ENCODE measurements around the gene TLNRD1.
A peak's percentile ranks its signal among the peaks of the same experiment; 100 is the strongest.

Gene TLNRD1

DNA sequence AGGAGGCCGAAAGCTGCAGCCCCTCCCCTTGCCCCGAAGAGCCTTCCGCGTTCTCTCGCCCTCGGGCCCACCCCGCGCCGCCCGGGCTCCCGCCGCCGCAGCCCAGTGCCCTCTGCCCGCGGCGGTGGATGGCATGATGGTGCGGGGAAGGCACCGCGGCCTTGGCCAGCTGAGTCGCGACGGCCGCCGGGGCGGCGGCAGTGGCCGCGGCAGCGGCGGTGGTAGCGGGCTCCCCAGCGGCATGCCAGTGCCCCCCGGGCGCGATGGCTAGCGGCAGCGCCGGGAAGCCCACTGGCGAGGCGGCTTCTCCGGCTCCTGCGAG is 1.2 kb downstream of the TLNRD1 start:
- no peak for DNase-seq (ENCODE audit: low spot score)

DNA sequence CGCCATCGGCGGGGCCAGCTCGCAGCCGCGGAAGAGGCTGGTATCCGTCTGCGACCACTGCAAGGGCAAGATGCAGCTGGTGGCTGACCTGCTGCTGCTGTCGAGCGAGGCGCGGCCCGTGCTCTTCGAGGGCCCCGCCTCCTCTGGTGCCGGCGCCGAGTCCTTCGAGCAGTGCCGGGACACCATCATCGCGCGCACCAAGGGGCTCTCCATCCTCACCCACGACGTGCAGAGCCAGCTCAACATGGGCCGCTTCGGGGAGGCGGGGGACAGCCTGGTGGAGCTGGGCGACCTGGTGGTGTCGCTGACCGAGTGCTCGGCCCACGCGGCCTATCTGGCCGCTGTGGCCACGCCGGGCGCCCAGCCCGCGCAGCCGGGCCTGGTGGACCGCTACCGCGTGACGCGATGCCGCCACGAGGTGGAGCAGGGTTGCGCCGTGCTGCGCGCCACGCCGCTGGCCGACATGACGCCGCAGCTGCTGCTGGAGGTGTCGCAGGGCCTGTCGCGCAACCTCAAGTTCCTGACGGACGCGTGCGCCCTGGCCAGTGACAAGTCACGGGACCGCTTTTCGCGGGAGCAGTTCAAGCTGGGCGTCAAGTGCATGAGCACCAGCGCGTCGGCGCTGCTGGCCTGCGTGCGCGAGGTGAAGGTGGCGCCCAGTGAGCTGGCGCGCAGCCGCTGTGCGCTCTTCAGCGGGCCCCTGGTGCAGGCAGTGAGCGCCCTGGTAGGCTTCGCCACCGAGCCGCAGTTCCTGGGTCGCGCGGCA is 1.8 kb downstream of the TLNRD1 start:
- DNase-seq (ENCODE audit: low spot score) = peak; percentile 15

DNA sequence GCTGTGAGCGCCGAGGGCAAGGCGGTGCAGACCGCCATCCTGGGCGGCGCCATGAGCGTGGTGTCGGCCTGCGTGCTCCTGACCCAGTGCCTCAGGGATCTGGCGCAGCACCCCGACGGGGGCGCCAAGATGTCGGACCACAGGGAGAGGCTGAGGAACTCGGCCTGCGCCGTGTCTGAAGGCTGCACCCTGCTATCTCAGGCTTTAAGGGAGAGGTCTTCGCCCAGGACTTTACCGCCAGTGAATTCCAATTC is 2.3 kb downstream of the TLNRD1 start:
- no peak for DNase-seq (ENCODE audit: low spot score)

- DNase-seq (ENCODE audit: low spot score) = peak; percentile 27
These were observed 5.4 kb downstream of the TLNRD1 start for GRCh38 chr15:81006124-81006523.

GRCh38 chr15:81007428-81008064 is 6.8 kb downstream of the TLNRD1 start:
- peak; percentile 33 for DNase-seq (ENCODE audit: low spot score)

- DNase-seq (ENCODE audit: low spot score) = peak; percentile 36
These were observed 7.6 kb downstream of the TLNRD1 start for GRCh38 chr15:81008312-81008711.

- peak; percentile 74 for DNase-seq (ENCODE audit: low spot score)
These were observed 9.4 kb downstream of the TLNRD1 start for GRCh38 chr15:81010086-81010485.

GRCh38 chr15:81011593-81011992 is 10.9 kb downstream of the TLNRD1 start:
- DNase-seq (ENCODE audit: low spot score) = no peak

GRCh38 chr15:81012588-81012987 is 11.9 kb downstream of the TLNRD1 start:
- DNase-seq (ENCODE audit: low spot score) = peak; percentile 22

- DNase-seq (ENCODE audit: low spot score) = peak; percentile 61
These were observed 12.7 kb downstream of the TLNRD1 start for GRCh38 chr15:81013396-81013929.

DNA sequence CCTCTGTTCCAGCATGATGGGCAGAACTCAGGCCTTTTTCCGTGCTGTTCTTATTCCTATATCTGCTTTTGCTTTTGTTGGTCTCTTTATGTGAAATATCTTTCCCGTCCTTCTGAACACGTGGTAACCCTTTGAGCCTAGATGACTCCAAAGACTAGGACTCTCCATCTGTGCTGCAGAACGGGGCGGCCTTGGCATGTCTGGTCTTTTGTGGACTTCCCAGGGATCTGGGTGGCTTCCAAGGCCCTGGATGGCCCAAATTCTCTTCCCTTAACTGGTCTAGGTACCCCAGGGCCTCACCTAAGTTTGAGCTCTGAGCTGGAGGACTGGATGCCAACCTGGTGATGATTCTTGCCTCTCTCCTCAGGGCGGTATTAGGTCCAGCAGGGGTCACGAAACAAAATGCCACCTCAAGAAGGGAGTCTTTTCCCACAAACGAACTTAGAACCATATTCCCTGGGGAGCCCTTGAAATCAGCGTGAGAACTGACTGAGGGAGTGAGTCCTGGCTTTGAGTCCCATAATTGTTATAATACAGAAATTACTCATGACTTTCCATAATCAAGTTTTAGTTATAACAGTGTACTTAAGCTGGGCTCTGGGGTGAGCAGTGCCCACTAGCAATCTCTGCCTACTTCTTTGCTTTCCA is 13.8 kb downstream of the TLNRD1 start:
- peak; percentile 77 for DNase-seq (ENCODE audit: low spot score)

- DNase-seq (ENCODE audit: low spot score) = peak; percentile 84
These were observed 15.1 kb downstream of the TLNRD1 start for GRCh38 chr15:81015621-81016488.

DNA sequence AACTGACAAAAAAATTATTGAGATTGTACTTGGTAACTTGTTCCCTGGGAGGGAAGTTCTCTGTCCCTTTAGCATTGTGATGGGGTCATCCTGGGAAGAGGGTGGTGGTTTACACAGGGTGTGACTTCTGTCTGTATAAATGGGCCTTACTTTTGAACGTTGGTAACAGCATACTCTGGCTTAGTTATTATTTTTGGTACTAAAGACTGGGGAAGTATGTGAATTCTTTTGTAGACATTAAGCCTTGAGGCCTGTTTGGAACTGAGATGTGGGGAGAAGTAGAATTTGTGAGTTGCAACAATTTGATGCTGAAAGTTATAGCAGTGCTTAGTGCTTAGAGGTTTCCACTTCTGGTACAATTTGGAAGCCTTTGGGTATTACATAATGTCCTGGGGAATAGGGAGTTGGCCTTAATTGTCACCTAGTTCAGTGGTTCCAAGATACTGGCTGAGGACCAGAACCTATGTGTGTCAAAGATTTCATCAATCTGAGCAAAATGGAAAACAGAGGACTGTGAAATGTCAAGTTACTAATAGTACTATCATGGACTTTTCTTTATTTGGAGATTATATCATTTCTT is 15.9 kb downstream of the TLNRD1 start:
- peak; percentile 64 for DNase-seq (ENCODE audit: low spot score)

- DNase-seq (ENCODE audit: low spot score) = no peak
These were observed 17.5 kb downstream of the TLNRD1 start for GRCh38 chr15:81018197-81018596.

- peak; percentile 71 for DNase-seq (ENCODE audit: low spot score)
These were observed 20.6 kb downstream of the TLNRD1 start for GRCh38 chr15:81021321-81021720.

GRCh38 chr15:81023483-81024264 is 23.0 kb downstream of the TLNRD1 start:
- peak; percentile 92 for DNase-seq (ENCODE audit: low spot score)

DNA sequence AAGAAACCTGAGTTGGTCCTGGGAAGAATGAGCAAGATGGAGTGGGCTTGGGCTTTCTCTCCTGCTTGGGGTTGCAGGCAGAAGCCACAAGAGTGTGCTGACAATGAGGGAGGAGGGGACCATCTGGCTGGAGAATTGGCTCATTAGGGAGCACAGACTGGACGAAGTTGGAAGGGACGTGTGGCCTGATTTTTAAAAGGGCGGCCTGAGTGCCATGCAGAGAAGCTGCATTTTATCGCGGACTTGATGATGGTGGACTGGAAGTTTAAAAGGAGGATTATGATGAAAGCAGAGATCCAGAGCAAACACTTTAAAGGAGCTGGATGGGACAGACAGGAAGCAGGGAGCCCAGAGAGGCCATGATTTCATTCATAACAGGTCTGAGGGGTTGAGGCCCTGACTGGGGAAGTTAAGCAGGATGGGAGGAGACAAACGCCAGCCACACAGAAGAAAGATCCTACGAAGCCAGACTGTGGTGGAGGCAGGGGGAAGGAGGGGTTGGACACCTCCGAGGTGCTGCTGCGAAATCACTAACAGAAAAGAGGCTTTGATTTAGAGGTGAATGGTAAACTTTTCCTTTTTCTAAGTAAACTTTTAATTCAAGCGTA is 23.6 kb downstream of the TLNRD1 start:
- DNase-seq (ENCODE audit: low spot score) = peak; percentile 86

GRCh38 chr15:81024936-81025335 is 24.2 kb downstream of the TLNRD1 start:
- no peak for DNase-seq (ENCODE audit: low spot score)

DNA sequence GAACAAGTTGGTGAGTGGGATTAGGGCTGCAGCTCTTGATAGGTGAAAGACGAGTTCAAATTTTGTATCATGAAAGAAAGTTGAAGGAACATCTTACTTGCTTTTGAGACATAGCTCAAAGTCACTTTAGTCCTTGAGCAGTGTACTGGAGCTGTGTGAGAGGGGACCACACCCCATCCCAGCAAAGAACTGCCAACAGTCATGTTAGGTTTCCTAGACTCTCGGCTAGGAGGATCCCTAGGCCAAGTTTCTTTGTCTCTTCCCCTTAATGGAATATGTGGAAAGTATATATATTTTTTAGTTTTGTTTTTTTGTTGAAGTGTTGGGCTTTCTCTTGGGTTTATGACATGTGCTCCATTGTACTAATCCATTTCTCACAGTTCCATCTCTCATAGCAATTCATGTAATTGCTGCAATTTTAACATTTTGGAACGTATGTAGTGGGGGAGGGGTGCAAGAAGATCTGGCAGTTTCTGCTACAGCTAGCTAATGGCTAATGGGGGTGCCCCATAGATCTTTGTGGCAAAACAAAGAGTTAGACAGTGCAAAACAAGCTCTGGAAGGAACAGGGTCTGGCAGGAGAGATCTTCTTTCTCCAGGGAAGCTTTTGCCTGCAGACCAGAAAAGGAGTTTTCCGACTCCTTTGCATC is 25.1 kb downstream of the TLNRD1 start:
- no peak for DNase-seq (ENCODE audit: low spot score)
